Neural cell (in vitro differentiated cells): ENCODE results near the gene EIF2B2. TPM values are rescaled to one million over a fixed set of nuclear protein-coding genes. Genes with fewer than 3 reads are reported as not detected.

Experiments used
- H2AFZ ChIP-seq: fragments of 200-600, 300-800 bp; sonication (generic), shearing (Covaris generic); 2 replicates; pipeline ENCODE4 v1.6.0; 2014; ENCODE audit warnings: low read depth, mild to moderate bottlenecking, antibody characterized with exemption, low read length, moderate library complexity
- H3F3A ChIP-seq: fragments of 200-600 bp; shearing (Covaris generic); 2 replicates; pipeline ENCODE4 v1.6.1; 2016; ENCODE audit warnings: mild to moderate bottlenecking, moderate library complexity, mixed read lengths, antibody characterized with exemption, low read length; ENCODE audit not compliant: insufficient read depth, poor library complexity, severe bottlenecking
- H3K27ac ChIP-seq: fragments of 200-600, 300-800 bp; sonication (generic), shearing (Covaris generic); 2 replicates; pipeline ENCODE4 v1.5.1; 2014; ENCODE audit warnings: mild to moderate bottlenecking, low read length, moderate library complexity
- H3K27me3 ChIP-seq: fragments of 300-800, 200-600 bp; sonication (generic), shearing (Covaris generic); 2 replicates; pipeline ENCODE4 v1.6.0; 2014; ENCODE audit warnings: mild to moderate bottlenecking, low read depth, low read length, moderate library complexity; ENCODE audit not compliant: insufficient read depth
- H3K36me3 ChIP-seq: fragments of 300-800, 200-600 bp; sonication (generic), shearing (Covaris generic); 2 replicates; pipeline ENCODE4 v1.5.1; 2014; ENCODE audit warnings: mild to moderate bottlenecking, antibody characterized with exemption, low read length, moderate library complexity; ENCODE audit not compliant: insufficient read depth
- H3K4me2 ChIP-seq: fragments of 300-800, 200-600 bp; sonication (generic), shearing (Covaris generic); 2 replicates; pipeline ENCODE4 v1.6.0; 2014; ENCODE audit warnings: mild to moderate bottlenecking, low read length
- H3K4me3 ChIP-seq: fragments of 300-800, 200-600 bp; sonication (generic), shearing (Covaris generic); 2 replicates; pipeline ENCODE4 v1.5.1; 2014; ENCODE audit warnings: mild to moderate bottlenecking, low read length, moderate library complexity
- H3K79me2 ChIP-seq: fragments of 200-600 bp; shearing (Covaris generic); replicated peaks from 2 replicates; pipeline ENCODE4 v1.6.0; 2014; ENCODE audit warnings: mild to moderate bottlenecking, low read length, moderate library complexity; ENCODE audit not compliant: insufficient read depth
- H3K9ac ChIP-seq: fragments of 300-800, 200-600 bp; sonication (generic), shearing (Covaris generic); 2 replicates; pipeline ENCODE4 v1.6.1; 2016; ENCODE audit warnings: mild to moderate bottlenecking, low read length, mixed read lengths
- H3K9me2 ChIP-seq: fragments of 200-600 bp; shearing (Covaris generic); 2 replicates; pipeline ENCODE4 v1.6.1; 2016; ENCODE audit warnings: mild to moderate bottlenecking, low read length, mixed read lengths; ENCODE audit not compliant: insufficient read depth
- H3K9me3 ChIP-seq: fragments of 200-600, 300-800 bp; sonication (generic), shearing (Covaris generic); 2 replicates; pipeline ENCODE4 v1.6.1; 2016; ENCODE audit warnings: mild to moderate bottlenecking, mixed run types, low read length, moderate library complexity, mixed read lengths
- H4K20me1 ChIP-seq: fragments of 200-600 bp; shearing (Covaris generic); 2 replicates; pipeline ENCODE4 v1.6.1; 2016; ENCODE audit warnings: mild to moderate bottlenecking, mixed run types; ENCODE audit not compliant: insufficient read depth
- EP300 ChIP-seq: fragments of 450-650 bp; conservative IDR thresholded peaks from 2 replicates; pipeline ENCODE4 v1.6.1; 2014; ENCODE audit warnings: antibody characterized with exemption, mild to moderate bottlenecking, moderate library complexity; ENCODE audit not compliant: poor library complexity, severe bottlenecking
- EZH2 ChIP-seq: fragments of 200-600, 300-800 bp; shearing (Covaris generic), sonication (generic); IDR thresholded peaks from 2 replicates; pipeline ENCODE4 v1.6.1; 2014; ENCODE audit warnings: antibody characterized with exemption, low read length, borderline replicate concordance, mild to moderate bottlenecking; ENCODE audit not compliant: insufficient read depth, poor library complexity, severe bottlenecking
- MXI1 ChIP-seq: fragments of 450-650 bp; conservative IDR thresholded peaks from 2 replicates; pipeline ENCODE4 v1.6.1; 2014; ENCODE audit warnings: antibody characterized with exemption, mild to moderate bottlenecking; ENCODE audit not compliant: poor library complexity, severe bottlenecking
- POLR2AphosphoS5 ChIP-seq: IDR thresholded peaks from 2 replicates; pipeline ENCODE4 v1.6.1; 2012
- RAD21 ChIP-seq: fragments of 450-650 bp; conservative IDR thresholded peaks from 2 replicates; pipeline ENCODE4 v1.6.1; 2014; ENCODE audit warnings: antibody characterized with exemption, mild to moderate bottlenecking, moderate library complexity
- SMC3 ChIP-seq: fragments of 450-650 bp; conservative IDR thresholded peaks from 2 replicates; pipeline ENCODE4 v1.6.1; 2014; ENCODE audit warnings: antibody characterized with exemption, mild to moderate bottlenecking, moderate library complexity; ENCODE audit not compliant: poor library complexity
- TAF1 ChIP-seq: IDR thresholded peaks from 2 replicates; pipeline ENCODE4 v1.6.1; 2012; ENCODE audit warnings: low read depth
- polyA plus RNA-seq: library from polyadenylated mRNA; depleted of rRNA; stranded (reverse); fragments of >200 nt; gene quantifications from 2 replicates; pipeline ENCODE4 v1.2.3, GENCODE V29; 2014
- TF ChIP-seq, protein P1 (sequence below): fragments of 450-650 bp; IDR thresholded peaks from 2 replicates; pipeline ENCODE4 v1.5.1; 2014; ENCODE audit warnings: antibody characterized with exemption, mild to moderate bottlenecking, moderate library complexity; ENCODE audit not compliant: poor library complexity, severe bottlenecking
- TF ChIP-seq, protein P2 (sequence below): IDR thresholded peaks from 2 replicates; pipeline ENCODE4 v1.6.1; 2012; ENCODE audit warnings: borderline replicate concordance

The EIF2B2 gene
- polyA plus RNA-seq, 1 donor from 2014 or later, result 43.1 TPM

DNA sequence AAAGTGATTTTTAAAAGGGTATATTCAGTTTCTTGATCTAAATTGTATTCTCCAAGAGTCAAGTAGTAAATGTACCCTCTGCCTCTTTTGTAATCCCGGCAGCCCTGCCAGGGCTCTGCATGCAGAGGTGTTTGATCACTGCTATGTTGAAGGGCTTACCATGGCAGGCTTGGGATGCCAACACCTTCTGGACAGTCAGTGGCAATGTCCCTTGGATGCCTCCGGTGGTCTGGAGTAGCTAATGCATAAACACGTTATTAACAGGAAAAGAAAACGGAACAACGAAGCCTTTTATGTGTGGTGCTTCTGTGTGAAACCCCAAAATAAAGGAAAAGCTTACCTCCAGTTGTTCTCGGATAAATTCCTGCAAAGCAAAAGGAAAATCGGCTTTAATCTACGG, 19.9 kb downstream of the EIF2B2 start:
- Histone ChIP-seq H2AFZ (no peak overlapping the region), H3K4me2 (no peak overlapping the region), H3K9me3 (no peaks in the 10 kb centered on the region), H3K4me3 (no peak overlapping the region), H3K27ac (no peak overlapping the region), H3K36me3 (peaks cover 5% of the 10 kb centered on the region), H3F3A (no peaks in the 10 kb centered on the region), H3K9ac (no peak overlapping the region), H3K79me2 (no peaks in the 10 kb centered on the region), H3K9me2 (no peaks in the 10 kb centered on the region), H4K20me1 (no peaks in the 10 kb centered on the region), H3K27me3 (no peaks in the 10 kb centered on the region)
- TF ChIP-seq, protein P1, sequence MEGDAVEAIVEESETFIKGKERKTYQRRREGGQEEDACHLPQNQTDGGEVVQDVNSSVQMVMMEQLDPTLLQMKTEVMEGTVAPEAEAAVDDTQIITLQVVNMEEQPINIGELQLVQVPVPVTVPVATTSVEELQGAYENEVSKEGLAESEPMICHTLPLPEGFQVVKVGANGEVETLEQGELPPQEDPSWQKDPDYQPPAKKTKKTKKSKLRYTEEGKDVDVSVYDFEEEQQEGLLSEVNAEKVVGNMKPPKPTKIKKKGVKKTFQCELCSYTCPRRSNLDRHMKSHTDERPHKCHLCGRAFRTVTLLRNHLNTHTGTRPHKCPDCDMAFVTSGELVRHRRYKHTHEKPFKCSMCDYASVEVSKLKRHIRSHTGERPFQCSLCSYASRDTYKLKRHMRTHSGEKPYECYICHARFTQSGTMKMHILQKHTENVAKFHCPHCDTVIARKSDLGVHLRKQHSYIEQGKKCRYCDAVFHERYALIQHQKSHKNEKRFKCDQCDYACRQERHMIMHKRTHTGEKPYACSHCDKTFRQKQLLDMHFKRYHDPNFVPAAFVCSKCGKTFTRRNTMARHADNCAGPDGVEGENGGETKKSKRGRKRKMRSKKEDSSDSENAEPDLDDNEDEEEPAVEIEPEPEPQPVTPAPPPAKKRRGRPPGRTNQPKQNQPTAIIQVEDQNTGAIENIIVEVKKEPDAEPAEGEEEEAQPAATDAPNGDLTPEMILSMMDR, result peak; percentile 40
- no peak for TF ChIP-seq RAD21

DNA sequence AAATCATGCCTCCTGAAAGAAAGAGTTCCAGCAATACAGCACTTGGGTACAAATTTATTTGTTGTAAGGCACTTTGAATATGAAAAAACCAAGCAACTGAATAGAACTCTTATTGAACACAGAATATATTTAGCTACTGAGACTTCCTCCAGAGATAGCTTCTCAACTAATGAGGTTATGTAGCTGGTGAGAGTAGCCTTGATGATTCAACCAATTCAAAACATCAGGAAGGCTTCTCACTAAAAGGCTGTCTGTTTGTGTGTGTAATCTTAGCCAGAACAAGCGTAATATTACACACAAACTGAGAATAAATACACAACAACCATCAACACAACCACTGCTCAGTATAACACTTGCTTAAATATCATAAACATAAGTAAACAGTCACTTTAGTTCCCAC, 20.4 kb downstream of the EIF2B2 start:
- Histone ChIP-seq H3K4me3 (no peak overlapping the region), H2AFZ (no peak overlapping the region), H3K9me3 (no peaks in the 10 kb centered on the region), H3K27me3 (no peaks in the 10 kb centered on the region), H3K4me2 (no peak overlapping the region), H3K27ac (no peak overlapping the region), H3K9ac (no peak overlapping the region), H4K20me1 (no peaks in the 10 kb centered on the region), H3K79me2 (no peaks in the 10 kb centered on the region), H3K9me2 (no peaks in the 10 kb centered on the region), H3K36me3 (peaks cover 5% of the 10 kb centered on the region), H3F3A (no peaks in the 10 kb centered on the region)
- no peak for TF ChIP-seq TAF1
- TF ChIP-seq, protein P2, sequence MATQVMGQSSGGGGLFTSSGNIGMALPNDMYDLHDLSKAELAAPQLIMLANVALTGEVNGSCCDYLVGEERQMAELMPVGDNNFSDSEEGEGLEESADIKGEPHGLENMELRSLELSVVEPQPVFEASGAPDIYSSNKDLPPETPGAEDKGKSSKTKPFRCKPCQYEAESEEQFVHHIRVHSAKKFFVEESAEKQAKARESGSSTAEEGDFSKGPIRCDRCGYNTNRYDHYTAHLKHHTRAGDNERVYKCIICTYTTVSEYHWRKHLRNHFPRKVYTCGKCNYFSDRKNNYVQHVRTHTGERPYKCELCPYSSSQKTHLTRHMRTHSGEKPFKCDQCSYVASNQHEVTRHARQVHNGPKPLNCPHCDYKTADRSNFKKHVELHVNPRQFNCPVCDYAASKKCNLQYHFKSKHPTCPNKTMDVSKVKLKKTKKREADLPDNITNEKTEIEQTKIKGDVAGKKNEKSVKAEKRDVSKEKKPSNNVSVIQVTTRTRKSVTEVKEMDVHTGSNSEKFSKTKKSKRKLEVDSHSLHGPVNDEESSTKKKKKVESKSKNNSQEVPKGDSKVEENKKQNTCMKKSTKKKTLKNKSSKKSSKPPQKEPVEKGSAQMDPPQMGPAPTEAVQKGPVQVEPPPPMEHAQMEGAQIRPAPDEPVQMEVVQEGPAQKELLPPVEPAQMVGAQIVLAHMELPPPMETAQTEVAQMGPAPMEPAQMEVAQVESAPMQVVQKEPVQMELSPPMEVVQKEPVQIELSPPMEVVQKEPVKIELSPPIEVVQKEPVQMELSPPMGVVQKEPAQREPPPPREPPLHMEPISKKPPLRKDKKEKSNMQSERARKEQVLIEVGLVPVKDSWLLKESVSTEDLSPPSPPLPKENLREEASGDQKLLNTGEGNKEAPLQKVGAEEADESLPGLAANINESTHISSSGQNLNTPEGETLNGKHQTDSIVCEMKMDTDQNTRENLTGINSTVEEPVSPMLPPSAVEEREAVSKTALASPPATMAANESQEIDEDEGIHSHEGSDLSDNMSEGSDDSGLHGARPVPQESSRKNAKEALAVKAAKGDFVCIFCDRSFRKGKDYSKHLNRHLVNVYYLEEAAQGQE, result no peak
- no peak for TF ChIP-seq MXI1
- TF ChIP-seq RAD21, result no peak
- no peak for TF ChIP-seq EZH2
- TF ChIP-seq EP300, result no peak

DNA sequence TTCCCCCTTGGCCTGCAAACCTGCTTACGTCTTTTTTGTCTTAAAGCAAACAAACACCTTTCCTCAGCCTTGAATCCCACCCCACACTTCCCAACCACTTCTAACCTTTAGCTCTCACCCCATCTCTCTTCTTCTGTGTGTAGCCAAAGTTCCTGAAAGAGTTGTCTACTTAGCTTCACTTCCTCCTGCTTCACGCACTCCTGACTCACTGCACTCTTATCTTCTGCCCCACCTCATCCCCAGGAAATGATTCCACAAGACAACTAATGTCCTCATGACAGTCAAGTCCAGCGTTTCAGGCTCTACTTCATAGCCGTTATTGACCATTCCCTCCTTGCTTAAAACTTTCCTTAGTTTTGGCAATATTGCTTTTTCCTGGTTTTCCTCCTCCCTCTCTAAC, 22.4 kb downstream of the EIF2B2 start:
- no peaks in the 10 kb centered on the region for H3K9me3 ChIP-seq
- no peak overlapping the region for H3K4me3 ChIP-seq
- H3K27me3 ChIP-seq, result no peaks in the 10 kb centered on the region
- no peaks in the 10 kb centered on the region for H3F3A ChIP-seq
- H3K9ac ChIP-seq, result no peak overlapping the region
- H3K27ac ChIP-seq, result no peak overlapping the region
- no peak overlapping the region for H3K4me2 ChIP-seq
- H2AFZ ChIP-seq, result no peak overlapping the region
- no peaks in the 10 kb centered on the region for H4K20me1 ChIP-seq
- H3K9me2 ChIP-seq, result no peaks in the 10 kb centered on the region
- peaks cover 5% of the 10 kb centered on the region for H3K36me3 ChIP-seq
- TF ChIP-seq SMC3, result no peak
- TF ChIP-seq MXI1, result no peak
- TF ChIP-seq, protein P2, result no peak
- no peak for TF ChIP-seq RAD21
- no peak for TF ChIP-seq TAF1
- no peak for TF ChIP-seq EP300
- no peak for TF ChIP-seq POLR2AphosphoS5
- TF ChIP-seq, protein P1, result no peak
- TF ChIP-seq EZH2, result no peak
- no peaks in the 10 kb centered on the region for H3K79me2 ChIP-seq
